Heart right ventricle (tissue), 16 donors: Measurements from ENCODE around the gene MROH9. TPM values are rescaled to one million over a fixed set of nuclear protein-coding genes. Genes with fewer than 3 reads are reported as not detected.
"Not testable (repeated sequence)": the region's sequence is repeated elsewhere in the genome, so short reads cannot be mapped to it uniquely, and the experiment has no call there.

Experiments used
- ATAC-seq, 8 donors: fragments of 200-7000 bp; cut with Tn5 transposase; one replicate each; pipeline ENCODE4 v1.9.1; 2020; ENCODE audit warnings: mild to moderate bottlenecking in 8 of 8, moderate library complexity in 8 of 8, moderate number of reproducible peaks in 1 of 8
- DNase-seq, 2 donors: peaks; one replicate each; pipeline ENCODE4 v3.0.0-alpha.2; 2020
- H3K27ac ChIP-seq, 10 donors: fragments of 200-600 bp; sonication (generic) in 2 of 10; one replicate each; pipeline versions ENCODE4 v1.5.0 to v1.8.0; 2020 to 2022; ENCODE audit warnings: mild to moderate bottlenecking in 3 of 10
- H3K27me3 ChIP-seq, 7 donors: fragments of 200-600 bp; one replicate each; pipeline ENCODE4 v1.8.0; 2021 to 2022; ENCODE audit warnings: mild to moderate bottlenecking in 2 of 7
- H3K36me3 ChIP-seq, 9 donors: fragments of 200-600 bp; sonication (generic) in 1 of 9; one replicate each; pipeline versions ENCODE4 v1.5.0 to v1.8.0; 2020 to 2022; ENCODE audit warnings: mild to moderate bottlenecking in 2 of 9
- H3K4me1 ChIP-seq, 9 donors: fragments of 200-600 bp; sonication (generic) in 1 of 9; one replicate each; pipeline versions ENCODE4 v1.5.0 to v1.8.0; 2020 to 2022; ENCODE audit warnings: mild to moderate bottlenecking in 4 of 9
- H3K4me3 ChIP-seq, 10 donors: fragments of 200-600 bp; sonication (generic) in 2 of 10; one replicate each; pipeline versions ENCODE4 v1.5.0 to v1.8.0; 2020 to 2022; ENCODE audit warnings: mild to moderate bottlenecking in 7 of 10, moderate library complexity in 2 of 10
- H3K9me3 ChIP-seq, 11 donors: fragments of 200-600 bp in 10 of 11; sonication (generic) in 2 of 11; one replicate each; pipeline versions ENCODE4 v1.5.0 to v1.8.0; 2013 to 2022; ENCODE audit warnings: mild to moderate bottlenecking in 2 of 11, control low read depth in 1 of 11, moderate library complexity in 1 of 11
- CTCF ChIP-seq, 9 donors: fragments of 200-600 bp; sonication (generic) in 2 of 9; IDR thresholded peaks; one replicate each; pipeline versions ENCODE4 v1.5.0 to v1.8.0; 2021 to 2022; ENCODE audit warnings: antibody characterized with exemption in 9 of 9, mild to moderate bottlenecking in 5 of 9, moderate library complexity in 1 of 9
- WGBS, 2 donors: extraction: QIAGEN DNeasy Blood & Tissue Kit; methylation state at CpG; one replicate each; pipeline ENCODE4 v1.1.7; 2013; ENCODE audit warnings: inconsistent platforms in 1 of 2; 5-methylcytosine and 5-hydroxymethylcytosine counted together
- intact Hi-C, 10 donors: fragments of 100-400 bp; cut with DNase I; formaldehyde crosslinking; loops; one replicate each; pipeline versions ENCODE4 v1.11.1 to v1.14.2; 2022
- polyA plus RNA-seq, 2 donors: library from polyadenylated mRNA; stranded (reverse); fragments of 200-250 nt; gene quantifications; one replicate each; pipeline ENCODE4 v1.2.3, GENCODE V29; 2013
- total RNA-seq, 10 donors: library from RNA; stranded (reverse); fragmentation: NEBNext Ultra II Directional in 3 of 10; extraction: Animal tissue kit (Norgen Biotek cat#: 25700) in 3 of 10; gene quantifications; one replicate each; pipeline versions ENCODE4 v1.2.1 to v1.2.4, GENCODE V29; 2021 to 2023
- donor health status: Arrhythmogenic right ventricular cardiomyopathy.
- donor health status: ischemic (EF 13 %, LVEDD 7.1; RV severe dilation, severe dysfunction).
- donor health status: healthy with polysubstance abuse.
- donor health status: DM: no; HTN: yes; CAD: no.
- donor health status: DM: no; HTN: no; CAD: no.
- donor health status: ischemic (EF 25% LVEDD 6.9; RV normal size, moderate dysfunction).
- donor health status: ischemic (EF 25% LVEDD 5.7; RV mildly dilated, moderate dysfunction).
- donor health status: healthy.
- donor health status: DM: yes; HTN: yes; CAD: no.
- donor health status: Ischemic cardiomyopathy.
- donor health status: ischemic (EF 35%, LVEDD 5.7; RV mildly dilated, moderate dysfunction).
- donor health status: nonischemic (EF 11% LVEDD 7.7; RV severe dilation, severe dysfunction).
- donor health status: DM: yes; HTN: yes; CAD: no.
- donor health status: PGD.
- donor health status: ischemic (EF 29% LVEDD 5.4; RV normal size, mild dysfunction).
- donor health status: nonischemic (EF 23%, LVEDD 6.1; RV moderate dilation, normal function).

Gene MROH9
- total and polyA plus RNA-seq, 12 donors = not detected

DNA sequence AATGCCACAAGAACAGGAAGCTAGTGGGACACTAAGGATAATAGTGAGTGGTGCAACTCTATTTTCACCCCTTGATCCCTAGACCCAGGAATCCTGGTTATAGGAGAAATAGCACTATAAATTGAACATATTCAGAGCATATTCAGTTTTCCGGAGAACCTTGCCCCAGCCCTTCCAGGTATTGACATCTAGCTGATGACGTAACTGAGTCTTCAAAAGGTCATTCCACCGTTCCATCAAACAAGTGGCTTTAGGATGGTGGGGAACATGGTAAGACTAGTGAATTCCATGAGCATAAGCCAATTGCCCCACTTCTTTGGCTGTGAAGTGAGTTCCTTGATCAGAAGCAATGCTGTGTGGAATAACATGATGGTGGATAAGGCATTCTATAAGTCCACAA, 2.9 kb downstream of the MROH9 start:
- no peaks in the 10 kb centered on the region for H3K4me1 ChIP-seq
- no peaks in the 10 kb centered on the region for H3K27me3 ChIP-seq
- H3K9me3 ChIP-seq = no peaks in the 10 kb centered on the region
- no peak overlapping the region for H3K4me3 ChIP-seq
- no peaks in the 10 kb centered on the region for H3K36me3 ChIP-seq
- H3K27ac ChIP-seq = no peak overlapping the region
- ATAC-seq = no peak
- 90 to 95% methylated on average over 3 of the region's 3 CpGs for WGBS, 2 donors
- intact Hi-C loops = loop anchor here in 1 of 10 donors (10.0 kb wide), 1 partner anchor 1013 kb away; no protein-coding TSS in a partner anchor
- DNase-seq = no peak
- no peak for TF ChIP-seq CTCF (IDR thresholded peaks at IDR 0.05)

DNA sequence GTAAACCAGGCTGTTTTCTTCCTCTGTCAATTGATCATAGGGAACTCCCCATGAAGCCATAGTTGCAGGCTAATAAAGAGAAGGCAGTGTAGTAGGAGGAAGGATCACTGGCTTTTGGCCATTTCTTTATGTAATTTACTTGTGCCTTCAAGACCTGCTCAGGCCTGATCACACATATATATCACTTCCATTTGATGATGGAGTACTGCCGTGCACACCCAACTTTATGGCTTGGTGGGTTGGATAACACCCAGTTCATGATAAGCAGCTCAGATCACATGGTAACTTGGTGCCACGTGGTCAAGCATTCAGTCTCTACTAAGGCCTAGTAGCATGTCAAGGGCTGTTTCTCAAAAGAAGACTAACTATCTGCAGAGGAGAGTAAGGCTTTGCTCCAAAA, 4.1 kb downstream of the MROH9 start:
- H3K4me1 ChIP-seq = no peaks in the 10 kb centered on the region
- intact Hi-C loops = loop anchor here in 1 of 10 donors (10.0 kb wide), 1 partner anchor 1015 kb away; no protein-coding TSS in a partner anchor
- ATAC-seq (no peak), DNase-seq (no peak)
- WGBS, 2 donors = 78 to 83% methylated on average over 2 of the region's 2 CpGs
- no peaks in the 10 kb centered on the region for H3K27me3 ChIP-seq
- H3K27ac ChIP-seq = no peak overlapping the region
- no peak overlapping the region for H3K4me3 ChIP-seq
- H3K36me3 ChIP-seq = no peaks in the 10 kb centered on the region
- no peaks in the 10 kb centered on the region for H3K9me3 ChIP-seq
- TF ChIP-seq CTCF (IDR thresholded peaks at IDR 0.05) = no peak

DNA sequence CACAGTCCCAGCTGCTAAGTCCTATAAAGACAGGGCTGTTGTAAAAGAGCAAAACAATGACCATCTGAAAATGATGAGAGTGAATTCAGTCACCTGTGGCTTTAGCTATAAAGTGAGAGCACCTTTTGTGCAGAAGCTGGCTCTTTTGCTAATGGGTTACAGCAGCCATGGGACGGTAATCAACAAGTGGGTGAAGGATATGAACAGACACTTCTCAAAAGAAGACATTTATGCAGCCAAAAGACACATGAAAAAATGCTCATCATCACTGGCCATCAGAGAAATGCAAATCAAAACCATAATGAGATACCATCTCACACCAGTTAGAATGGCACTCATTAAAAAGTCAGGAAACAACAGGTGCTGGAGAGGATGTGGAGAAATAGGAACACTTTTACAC, 16.4 kb downstream of the MROH9 start:
- DNase-seq, H3K27me3 ChIP-seq, intact Hi-C loops, H3K36me3 ChIP-seq, H3K4me1 ChIP-seq, ATAC-seq, H3K9me3 ChIP-seq, H3K4me3 ChIP-seq, H3K27ac ChIP-seq: not testable (repeated sequence)
- WGBS, 2 donors = 93 to 94% methylated on average over 1 of the region's 1 CpG

- no peak for ATAC-seq
- Histone ChIP-seq H3K27me3 (no peaks in the 10 kb centered on the region), H3K4me1 (no peaks in the 10 kb centered on the region), H3K36me3 (no peaks in the 10 kb centered on the region), H3K27ac (no peak overlapping the region), H3K9me3 (no peaks in the 10 kb centered on the region), H3K4me3 (no peak overlapping the region)
- intact Hi-C loops = no loop called here
- DNase-seq = no peak
- no peak for TF ChIP-seq CTCF (IDR thresholded peaks at IDR 0.05)
These were observed 24.1 kb downstream of the MROH9 start for GRCh38 chr1:170959385-170959784.

GRCh38 chr1:170964506-170964905, 29.2 kb downstream of the MROH9 start:
- no peak for TF ChIP-seq CTCF (IDR thresholded peaks at IDR 0.05)
- intact Hi-C loops = loop anchor here in 2 of 10 donors (10.0 kb wide), 2 partner anchors 260 to 350 kb away; partner anchors contain the start of gene FMO4 (in 1 of the 2)
- Histone ChIP-seq H3K9me3 (no peaks in the 10 kb centered on the region), H3K36me3 (no peaks in the 10 kb centered on the region), H3K27ac (no peak overlapping the region), H3K4me3 (no peak overlapping the region), H3K4me1 (peaks cover 0 to 4% (median 0%) of the 10 kb centered on the region in 9 donors), H3K27me3 (no peaks in the 10 kb centered on the region)
- ATAC-seq (no peak), DNase-seq (no peak)
- 81 to 84% methylated on average over 3 of the region's 3 CpGs for WGBS, 2 donors
